Breast epithelium (tissue), 3 donors: ENCODE results near the gene MAD1L1.

Experiments
- POLR2AphosphoS5 ChIP-seq, 3 donors: sonication (generic); formaldehyde crosslinking; IDR thresholded peaks; one replicate each; pipeline ENCODE4 v1.6.1; 2017; ENCODE audit warnings: antibody characterized with exemption in 3 of 3
- TF ChIP-seq, protein P1 (sequence below), 3 donors: fragments of 450-650 bp; IDR thresholded peaks; one replicate each; pipeline ENCODE4 v1.5.1; 2016 to 2017; ENCODE audit warnings: antibody characterized with exemption in 3 of 3, mild to moderate bottlenecking in 3 of 3, moderate library complexity in 3 of 3

DNA sequence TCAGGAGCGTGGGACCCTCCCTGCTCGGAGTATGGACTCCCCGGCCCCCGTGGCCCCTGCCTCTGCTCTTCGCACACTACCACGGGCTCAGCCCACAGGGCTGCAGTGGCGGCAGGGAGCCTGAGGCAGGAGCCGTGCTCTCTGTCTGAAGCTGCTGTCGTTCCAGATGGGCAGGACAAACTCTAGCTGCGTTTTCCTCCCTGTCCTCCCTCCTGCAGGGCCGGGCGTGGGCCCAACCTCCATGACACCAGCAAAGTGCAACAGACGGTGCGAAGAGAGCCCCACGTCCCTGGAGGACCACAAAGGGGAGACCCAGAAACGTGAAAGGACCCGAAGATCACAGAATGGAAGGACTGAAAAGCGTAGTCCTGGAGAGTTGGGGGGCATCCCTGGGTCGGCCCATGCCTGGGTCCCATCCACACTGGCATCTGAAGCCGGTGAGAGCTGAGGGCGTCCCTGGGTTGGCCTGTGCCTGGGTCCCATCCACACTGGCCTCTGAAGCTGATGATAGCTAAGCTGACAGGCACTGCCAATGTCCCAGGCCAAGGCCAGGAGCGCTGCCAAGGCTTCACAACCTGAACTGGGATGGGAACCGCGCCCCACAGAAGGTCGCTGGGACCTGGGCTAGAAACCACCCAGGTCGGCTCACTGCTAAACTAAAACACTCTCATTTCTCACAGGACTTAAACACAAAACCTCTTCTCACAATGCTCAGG lies 267.0 kb downstream of the MAD1L1 start:
- TF ChIP-seq, protein P1, sequence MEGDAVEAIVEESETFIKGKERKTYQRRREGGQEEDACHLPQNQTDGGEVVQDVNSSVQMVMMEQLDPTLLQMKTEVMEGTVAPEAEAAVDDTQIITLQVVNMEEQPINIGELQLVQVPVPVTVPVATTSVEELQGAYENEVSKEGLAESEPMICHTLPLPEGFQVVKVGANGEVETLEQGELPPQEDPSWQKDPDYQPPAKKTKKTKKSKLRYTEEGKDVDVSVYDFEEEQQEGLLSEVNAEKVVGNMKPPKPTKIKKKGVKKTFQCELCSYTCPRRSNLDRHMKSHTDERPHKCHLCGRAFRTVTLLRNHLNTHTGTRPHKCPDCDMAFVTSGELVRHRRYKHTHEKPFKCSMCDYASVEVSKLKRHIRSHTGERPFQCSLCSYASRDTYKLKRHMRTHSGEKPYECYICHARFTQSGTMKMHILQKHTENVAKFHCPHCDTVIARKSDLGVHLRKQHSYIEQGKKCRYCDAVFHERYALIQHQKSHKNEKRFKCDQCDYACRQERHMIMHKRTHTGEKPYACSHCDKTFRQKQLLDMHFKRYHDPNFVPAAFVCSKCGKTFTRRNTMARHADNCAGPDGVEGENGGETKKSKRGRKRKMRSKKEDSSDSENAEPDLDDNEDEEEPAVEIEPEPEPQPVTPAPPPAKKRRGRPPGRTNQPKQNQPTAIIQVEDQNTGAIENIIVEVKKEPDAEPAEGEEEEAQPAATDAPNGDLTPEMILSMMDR (IDR thresholded peaks at IDR 0.05): no peak
- TF ChIP-seq POLR2AphosphoS5 (IDR thresholded peaks at IDR 0.05): no peak
